GM19397 (cell line): ENCODE measurements around the gene SKAP1.
"Not testable (repeated sequence)": the region's sequence is repeated elsewhere in the genome, so short reads cannot be mapped to it uniquely, and the experiment has no call there.

Experiments
- ATAC-seq: cut with Tn5 transposase; IDR thresholded peaks from one replicate; pipeline ENCODE4 v1.9.1; 2021; ENCODE audit warnings: mild to moderate bottlenecking, moderate library complexity; ENCODE audit not compliant: unreplicated experiment

SKAP1 gene

DNA sequence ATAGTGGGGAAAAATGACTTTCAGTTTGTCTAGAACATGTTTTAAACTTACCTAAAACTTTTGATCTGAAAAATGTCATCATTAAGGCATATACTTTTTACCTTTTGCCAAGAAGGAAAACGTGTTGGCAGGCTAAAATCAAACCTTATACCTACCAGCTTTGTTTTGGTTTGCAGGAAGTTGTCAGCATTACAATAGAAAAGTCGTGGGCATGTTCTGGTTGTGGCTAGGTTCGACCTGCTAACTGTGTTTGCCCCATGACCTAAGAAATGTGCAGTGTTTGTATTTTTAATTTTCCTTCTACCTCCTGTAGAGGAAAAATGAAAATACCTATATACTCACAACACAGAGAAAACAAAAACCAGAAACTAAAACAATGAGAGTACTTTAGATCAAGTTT lies 13.0 kb downstream of the SKAP1 start:
- ATAC-seq = no peak

DNA sequence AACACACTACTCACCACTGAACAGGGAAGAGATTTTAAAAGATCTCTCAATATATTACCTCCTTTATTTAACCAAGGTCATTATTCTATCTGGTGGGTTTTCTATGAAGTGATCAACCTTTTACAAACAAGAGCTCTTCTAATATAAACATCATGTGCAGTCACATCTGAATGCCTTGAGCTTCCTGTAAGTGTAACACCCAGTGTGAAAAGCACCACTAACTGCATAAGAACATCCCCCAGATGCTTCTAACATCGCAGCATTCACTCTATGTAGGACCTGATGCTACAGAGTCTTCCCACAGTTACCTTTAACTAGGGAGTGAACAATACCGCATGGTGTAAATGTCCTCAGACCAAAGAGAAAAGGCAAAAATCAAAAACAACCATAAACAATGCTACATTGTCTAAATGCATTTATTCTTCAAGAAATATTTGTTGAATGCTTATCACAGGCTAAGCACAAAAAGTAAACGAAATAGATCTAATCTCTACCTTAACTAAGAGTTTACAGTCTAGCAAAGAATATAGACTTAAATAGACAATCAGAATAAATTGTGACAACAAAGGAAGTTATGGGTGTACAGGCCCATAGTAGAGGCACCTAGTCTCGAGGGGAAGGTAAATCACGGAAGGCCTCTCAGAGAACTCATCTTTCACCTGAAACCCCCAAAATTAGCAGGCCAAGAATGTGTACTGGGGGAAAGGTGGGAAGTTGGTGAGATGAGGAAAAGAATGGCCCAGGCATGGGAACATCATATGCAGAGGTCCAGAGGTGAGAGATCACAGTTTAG lies 16.2 kb downstream of the SKAP1 start:
- ATAC-seq = no peak

DNA sequence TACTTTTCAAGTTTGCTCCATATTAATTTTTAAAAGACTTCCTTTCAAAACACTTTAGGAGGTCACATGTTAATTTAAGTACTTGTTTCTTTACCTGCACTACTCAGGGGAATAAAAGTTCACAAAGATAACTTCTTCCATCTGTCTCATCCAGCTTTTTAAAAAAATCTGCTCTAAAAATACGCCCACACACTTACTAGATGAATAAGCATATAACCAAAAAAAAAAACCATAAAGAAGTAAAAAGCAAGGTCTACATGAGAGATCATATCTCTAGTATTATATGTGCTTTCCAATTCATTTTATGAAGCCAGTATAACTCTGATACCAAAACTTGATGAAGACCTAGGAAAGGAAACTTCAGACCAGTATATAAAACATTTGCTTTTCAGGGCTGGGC lies 17.2 kb downstream of the SKAP1 start:
- no peak for ATAC-seq

DNA sequence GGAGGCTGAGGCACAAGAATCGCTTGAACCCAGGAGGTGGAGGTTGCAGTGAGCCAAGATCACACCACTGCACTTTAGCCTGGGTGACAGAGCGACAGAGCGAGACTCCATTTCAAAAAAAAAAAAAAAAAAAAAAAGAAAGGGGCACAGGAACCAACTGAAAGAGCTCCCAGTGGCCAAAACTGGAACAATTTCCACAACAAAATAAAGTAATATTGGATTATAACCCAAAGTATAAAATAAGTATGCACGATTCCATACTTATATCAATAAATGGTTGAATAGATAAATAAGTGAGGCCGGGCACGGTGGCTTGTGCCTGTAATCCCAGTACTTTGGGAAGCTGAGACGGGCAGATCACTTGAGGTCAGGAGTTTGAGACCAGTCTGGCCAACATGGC lies 19.2 kb downstream of the SKAP1 start:
- not testable (repeated sequence) for ATAC-seq

DNA sequence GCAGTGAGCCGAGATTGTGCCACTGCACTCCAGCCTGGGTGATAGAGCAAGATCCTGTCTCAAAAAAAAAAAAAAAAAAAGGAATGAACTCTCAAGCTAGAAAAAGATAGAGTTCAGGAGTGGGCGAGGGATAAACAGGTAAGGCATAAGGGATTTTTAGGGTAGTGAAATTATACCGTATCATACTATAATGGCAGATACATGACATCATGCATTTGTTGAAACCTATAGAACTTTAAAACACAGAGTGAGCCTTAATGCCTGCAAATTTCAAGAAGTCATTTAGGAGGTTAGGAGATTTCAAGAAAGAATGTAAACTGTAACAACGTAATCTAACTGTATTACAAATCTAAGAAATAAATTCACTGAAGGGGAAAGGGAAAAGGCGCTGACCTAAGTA lies 20.4 kb downstream of the SKAP1 start:
- no peak for ATAC-seq

DNA sequence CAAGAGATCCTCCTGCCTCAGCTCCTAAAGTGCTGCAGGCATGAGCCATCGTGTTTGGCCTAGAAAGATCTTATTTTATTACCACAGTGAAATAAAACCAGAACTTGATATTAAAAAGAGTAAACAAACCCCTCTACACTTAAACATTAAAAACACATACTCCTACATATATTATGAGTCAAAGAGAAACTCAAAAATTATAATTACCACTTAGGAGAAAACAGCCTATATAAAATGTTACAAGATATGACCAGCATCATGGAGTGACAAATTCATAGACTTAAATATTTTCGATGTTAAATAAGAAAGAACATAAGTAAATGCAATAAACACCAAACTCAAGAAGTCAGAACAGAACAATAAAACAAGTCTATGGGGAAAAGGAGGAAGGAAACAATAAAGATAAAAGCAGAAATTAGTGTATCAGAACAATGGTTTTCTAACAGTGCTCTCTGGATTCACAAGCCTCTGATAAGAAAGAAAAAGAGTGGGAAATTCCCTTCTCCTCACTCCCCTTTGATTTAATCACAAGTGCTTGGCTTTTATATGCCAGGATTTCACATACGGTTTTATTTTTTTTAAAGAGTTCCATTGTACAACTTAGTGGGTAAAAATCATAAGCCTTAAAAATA lies 23.0 kb downstream of the SKAP1 start:
- ATAC-seq = no peak

DNA sequence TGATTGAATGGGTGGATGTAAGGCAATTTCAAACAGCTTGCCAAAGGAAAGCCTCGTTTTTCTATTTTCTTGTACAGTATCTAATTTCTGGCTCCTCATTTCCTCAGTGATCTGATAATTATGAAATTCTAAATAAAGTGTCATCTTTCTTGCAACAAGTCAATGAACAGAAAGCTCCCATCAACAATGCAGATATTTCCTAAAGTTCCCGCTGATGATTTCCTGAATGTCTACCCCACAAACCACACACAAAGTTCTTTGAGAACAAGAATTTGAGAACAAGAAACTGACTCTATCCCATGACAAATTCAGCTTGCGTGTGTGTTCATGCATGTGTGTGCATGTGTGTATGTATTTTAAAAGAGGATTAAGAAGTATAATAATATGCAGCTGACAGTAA lies 35.2 kb downstream of the SKAP1 start:
- ATAC-seq = no peak

DNA sequence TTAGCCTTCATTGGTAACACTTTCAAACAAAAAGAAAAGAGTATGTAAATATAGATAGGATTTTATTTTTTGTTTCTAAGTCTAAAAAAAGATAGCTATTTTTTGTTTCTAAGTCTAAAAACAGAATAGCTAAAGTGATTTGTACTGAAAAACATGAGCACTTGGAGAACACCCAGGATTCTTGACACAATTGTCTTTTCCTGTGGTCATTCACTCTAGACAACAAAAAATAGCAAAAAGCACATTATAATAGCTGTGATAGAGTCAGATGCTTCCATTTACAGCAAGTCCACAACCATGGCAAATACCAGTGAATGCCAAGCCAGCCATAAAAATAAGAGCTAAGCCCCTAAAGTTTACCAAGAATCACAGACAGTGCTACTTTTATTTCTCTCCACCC lies 36.7 kb downstream of the SKAP1 start:
- no peak for ATAC-seq

DNA sequence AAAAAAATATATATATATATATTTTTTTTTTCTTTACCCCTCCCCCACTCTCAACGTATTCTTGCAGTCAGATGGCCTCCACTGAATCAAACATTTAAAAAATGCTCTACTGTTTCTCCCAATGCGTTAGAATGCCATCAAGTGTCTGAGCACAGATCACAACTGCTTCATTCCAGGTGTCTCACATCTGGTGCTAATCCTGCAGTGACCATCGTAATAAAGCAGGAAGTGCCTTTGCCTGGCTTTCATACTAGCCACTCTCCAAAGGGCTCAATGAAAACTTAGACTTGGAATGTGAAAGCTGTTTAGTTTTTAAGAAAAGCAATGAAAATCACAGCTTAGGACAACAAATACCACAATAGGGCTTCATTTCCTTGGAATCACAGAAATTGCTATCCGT lies 37.2 kb downstream of the SKAP1 start:
- no peak for ATAC-seq

DNA sequence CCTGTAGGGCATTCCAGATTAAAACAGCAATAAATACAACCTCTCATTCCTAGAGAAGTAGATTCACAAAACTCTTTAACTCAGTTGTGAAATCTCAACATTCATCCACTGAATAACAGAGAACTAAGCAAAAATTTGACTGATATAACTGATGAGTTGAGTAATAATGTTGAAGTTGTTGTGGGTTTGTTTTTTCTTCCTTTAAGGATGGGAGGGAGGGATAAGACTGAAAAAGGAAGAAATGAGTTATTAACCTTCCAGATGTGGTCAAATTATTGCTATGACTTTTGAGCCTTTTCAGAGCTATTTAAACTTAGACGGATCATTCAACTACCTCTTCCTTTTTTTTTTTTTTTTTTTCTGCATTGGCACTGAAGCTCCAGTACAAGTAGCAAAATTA lies 38.6 kb downstream of the SKAP1 start:
- no peak for ATAC-seq

DNA sequence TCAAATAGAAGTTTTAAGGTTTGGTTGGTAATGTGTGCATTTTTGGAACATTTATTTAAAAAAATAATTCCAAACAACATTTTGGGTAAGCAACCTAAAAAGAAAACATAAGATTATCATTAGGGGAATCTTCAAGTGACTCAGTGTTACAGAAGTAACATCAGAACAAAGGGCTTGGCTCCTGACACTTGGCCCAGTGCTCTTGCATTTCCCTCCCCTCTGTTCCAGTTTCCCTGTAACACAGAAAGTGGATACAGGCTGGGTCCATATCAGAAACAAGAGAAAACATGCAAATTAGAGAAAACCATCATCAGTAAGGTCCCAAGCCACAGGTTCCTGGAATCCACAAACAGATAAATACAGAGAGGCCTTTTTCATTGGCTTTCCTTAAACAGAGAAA lies 40.1 kb downstream of the SKAP1 start:
- no peak for ATAC-seq

DNA sequence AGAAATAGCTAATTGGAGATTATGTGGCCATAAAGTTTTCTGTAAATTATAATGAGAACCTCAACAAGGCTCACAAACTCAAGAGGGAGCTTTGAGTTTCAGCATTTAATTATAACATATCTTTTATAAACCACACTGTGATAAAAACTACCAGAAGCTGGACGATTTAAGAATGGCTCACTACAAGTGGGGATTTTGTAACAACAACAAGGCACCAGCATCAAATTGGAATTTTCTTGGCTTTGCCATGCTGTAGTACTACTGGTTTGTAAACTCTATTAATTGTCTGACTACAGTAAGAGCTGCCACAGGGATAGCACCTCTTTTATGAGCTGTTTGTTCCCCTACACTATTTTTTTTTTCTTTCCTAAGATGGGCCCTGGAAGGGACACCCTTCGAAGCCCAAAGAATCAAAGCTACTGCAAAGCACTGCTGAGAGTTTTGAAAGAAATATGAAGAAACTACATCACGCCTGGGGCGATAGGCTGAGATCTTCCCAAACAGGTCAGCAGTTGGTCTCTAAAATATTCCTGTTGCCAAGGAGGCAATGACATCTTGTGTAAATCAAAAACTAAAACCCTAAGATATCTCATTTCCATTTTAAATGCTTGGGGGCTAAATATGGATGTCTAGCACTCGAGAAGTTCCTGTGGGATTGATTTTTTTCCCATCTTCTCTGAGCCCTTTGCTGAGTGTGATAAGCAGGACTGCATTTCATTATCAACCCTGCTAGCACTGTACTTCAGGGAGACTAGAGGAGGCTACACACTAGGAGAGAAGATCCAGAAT lies 40.9 kb downstream of the SKAP1 start:
- no peak for ATAC-seq

DNA sequence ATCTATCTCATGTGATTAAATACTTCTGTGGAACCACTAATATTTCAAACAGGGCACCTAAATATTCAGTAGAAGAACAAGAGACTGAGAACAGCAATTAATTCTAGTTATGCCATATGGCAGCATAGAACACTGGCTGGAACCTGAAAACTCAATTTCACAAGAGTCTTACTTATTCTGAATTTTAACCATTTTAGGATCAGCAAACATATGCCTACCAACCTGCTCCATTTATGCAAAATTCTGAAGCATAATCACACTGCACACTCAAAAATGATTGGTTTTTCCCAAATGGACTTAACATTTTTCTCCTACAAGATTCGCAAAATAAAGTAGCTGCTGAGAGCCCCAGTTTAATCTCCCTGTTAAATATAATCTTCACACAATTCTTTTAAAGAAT lies 43.2 kb downstream of the SKAP1 start:
- no peak for ATAC-seq

DNA sequence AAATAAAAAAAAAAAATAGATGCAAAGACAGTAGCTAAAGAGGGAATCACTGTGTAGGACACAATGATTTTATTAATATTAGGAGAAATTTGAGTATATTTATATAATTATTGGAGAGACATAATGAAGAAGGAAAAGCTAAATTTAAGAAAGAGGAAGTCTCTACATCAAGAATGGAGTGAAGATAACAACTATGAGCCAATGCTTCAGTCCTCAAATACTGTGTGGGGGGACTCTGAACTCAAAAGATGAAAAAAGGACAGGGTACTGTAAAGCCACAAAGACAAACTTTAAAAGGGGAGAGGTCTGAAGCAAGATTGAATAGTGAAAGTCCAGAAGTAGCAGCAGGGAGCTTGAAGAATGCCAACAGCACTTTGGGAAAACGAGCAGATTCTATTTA lies 44.7 kb downstream of the SKAP1 start:
- no peak for ATAC-seq

DNA sequence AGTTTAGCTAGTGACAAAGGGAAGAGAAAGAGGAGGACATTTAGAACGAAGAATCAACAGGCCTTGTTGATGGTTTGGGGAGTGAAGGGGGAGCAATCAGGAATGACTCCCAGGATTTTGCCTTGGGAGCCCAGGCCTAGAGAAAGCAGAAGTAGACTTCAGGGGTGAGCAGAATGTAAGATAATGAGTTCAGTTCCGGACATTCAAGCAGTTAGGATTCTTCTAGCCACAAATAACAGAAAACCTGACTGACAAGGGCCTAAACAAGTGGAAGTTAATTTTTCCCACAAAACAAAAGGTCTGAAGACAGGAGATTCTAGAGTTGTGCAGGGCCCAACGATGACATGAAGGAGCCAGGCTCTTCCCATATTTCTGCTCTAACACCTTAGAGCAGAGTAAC lies 45.9 kb downstream of the SKAP1 start:
- no peak for ATAC-seq

DNA sequence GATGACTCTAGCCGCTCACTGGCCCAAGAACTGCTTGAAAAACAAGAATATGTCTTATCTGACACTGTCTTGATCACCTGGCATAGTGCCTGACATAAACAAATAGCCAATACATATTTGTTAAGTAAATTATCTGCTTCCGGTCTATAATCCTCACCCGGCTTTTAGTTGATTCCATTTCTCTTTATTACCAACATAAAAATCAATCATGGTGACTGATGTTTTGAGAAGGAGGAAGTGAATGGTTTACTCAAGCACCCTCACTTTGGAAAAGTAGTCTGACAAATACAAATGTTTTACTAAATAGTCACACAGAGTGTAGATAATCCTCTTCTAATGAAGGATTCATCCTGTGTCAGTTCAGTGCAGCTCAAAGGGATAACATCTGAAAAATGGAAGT lies 47.0 kb downstream of the SKAP1 start:
- ATAC-seq = no peak

DNA sequence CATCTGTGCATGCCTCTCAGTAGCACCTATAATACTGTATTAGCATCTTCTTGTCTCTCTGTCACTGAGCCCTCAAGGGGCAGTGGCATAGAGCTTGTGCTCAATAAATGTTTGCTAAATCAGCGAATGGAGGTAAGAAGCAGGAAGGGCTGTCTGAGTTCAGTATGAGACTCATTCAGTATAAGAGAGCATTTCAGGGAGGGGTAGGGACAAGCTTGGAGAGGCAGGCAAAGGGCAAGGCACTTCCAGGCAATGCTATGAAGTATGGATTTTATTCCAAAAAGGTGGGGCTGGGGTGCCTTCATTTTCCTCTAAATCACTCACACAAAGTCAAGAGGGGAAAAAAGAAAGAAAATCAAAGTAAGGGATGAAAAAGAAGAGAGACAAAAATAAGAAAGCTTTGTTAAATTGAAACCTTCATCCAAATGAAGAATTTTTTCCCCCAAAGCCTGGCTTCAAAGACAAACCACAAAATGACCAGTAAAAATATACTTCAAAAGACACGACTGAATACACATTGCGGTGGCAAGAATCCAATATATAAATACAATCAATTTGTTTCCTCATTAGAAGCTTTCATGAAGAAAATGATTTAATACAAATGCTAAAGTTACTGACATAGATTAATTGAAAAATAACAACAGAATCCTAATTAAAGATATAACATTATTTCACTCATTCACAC lies 51.2 kb downstream of the SKAP1 start:
- no peak for ATAC-seq

DNA sequence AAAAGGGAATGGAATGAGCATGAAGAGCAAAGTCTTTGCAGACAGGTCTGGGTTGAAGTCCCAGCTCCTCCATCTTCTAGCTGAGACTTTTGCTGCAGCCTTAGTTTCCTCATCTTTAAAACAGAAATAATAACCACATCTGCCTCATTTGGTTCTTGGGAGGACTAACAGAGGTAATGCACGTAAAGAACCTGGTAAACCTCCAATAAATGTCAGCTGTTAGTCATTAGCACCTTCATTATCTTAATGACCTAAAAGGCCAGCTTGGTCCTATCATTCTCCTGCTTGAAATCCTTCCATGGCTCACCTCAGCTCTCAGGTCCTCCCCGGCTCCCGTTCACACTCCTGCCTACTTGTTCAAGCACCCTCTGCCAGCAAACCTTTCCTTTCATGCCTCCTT lies 51.8 kb downstream of the SKAP1 start:
- ATAC-seq = no peak

DNA sequence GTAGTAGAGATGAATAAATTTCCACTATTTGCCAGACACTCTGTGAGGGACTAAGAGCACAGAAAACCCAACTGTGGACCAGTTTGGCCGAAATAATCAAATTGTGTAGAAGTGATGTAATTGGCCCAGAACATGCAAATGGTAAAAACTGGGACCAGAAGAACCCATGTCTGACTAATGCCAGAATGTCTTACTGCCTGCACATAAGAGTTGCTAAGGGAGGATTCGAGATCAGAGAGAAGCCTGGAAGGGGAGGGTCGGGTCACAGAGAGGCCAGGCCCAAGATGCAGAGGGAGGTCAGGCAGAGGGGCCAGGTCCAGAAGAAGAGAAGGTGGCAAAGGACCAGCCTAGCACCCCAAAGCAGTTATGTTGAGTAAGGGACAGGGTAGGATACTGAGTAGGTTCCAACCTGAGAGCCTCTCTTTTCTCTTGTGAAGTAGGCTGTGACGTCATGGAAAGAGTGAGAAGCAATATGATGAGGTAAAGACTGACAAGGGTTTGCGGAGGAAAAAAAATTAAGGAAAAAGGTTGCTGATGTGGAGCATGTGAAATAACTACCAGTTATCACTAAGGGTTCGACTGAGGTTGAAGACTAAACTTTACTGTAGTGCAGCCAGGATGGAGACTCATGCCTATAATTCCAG lies 53.2 kb downstream of the SKAP1 start:
- no peak for ATAC-seq

DNA sequence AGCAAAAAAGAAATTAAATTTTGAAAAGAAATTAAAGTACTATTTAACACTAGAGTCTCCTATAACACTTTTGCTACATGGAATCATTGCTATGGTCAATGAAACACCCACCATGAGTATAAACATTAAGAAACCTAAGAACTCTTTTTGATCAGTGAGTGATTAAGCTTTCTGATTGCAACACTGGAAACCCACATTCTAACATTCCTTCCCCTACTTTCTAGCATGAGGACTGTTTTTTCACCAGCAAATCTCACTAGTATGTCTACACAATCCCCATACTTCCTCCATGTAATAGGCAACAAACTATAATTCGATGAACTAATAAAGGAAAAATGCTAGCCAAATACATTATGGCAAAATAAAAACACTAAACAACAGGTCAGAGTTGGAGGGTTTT lies 54.7 kb downstream of the SKAP1 start:
- no peak for ATAC-seq

DNA sequence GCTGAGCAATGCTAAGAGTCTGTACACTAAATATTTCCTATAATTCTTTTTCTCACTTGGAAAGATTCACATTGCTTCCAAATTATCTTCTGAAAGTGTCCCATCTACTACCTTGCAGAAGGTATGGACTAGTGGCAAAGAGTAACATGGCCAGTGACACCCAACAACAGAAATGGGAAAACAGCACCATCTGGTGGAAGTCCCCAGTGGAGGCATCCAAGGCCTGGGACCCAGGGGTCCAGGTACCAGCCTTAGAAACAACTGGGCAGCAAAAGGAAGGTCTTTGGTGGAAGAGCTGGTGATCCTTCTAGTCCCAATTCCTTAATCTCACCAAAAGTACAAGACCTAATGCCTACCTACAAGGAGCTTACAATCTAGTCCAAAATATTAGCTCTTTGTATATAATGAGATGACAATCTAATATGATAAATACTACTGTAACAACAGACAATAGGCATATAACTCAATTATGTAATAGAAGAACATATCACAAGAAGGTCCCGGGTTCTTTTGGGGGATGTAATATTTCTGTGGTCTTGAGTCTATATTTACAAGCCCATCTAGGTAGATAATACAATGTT lies 55.3 kb downstream of the SKAP1 start:
- no peak for ATAC-seq
